Measurements from ENCODE around the gene SGO2.
"Not testable (repeated sequence)": the region's sequence is repeated elsewhere in the genome, so short reads cannot be mapped to it uniquely, and the experiment has no call there.

The SGO2 gene

GRCh38 chr2:200625958-200626363 is 100.0 kb downstream of the SGO2 start:
- DNase-seq: no peak

GRCh38 chr2:200627110-200627770 is 101.2 kb downstream of the SGO2 start:
- no peak for DNase-seq

GRCh38 chr2:200628461-200628860 is 102.5 kb downstream of the SGO2 start:
- not testable (repeated sequence) for DNase-seq

- no peak for DNase-seq
Measured at GRCh38 chr2:200631287-200631686, 105.3 kb downstream of the SGO2 start.
